HepG2 (cell line): ENCODE measurements around the gene DTWD2. TPM values are rescaled to one million over a fixed set of nuclear protein-coding genes. Genes with fewer than 3 reads are reported as not detected.

Source experiments
- ATAC-seq: fragments of 200-7000 bp; cut with Tn5 transposase; 3 replicates; pipeline ENCODE4 v1.9.1; 2020; ENCODE audit warnings: mild to moderate bottlenecking, moderate library complexity
- BruUV-seq: library from RNA; stranded (reverse); fragments of 400-500 nt; replicated peaks from 2 replicates; lab custom pipeline; 2021; lab: Mats Ljungman, UMichigan
- CTCF ChIA-PET: fragments of 300-600 bp; formaldehyde crosslinking; extraction: SDS; loops from one replicate; lab custom pipeline; 2021; ENCODE audit warnings: low total read pairs, inconsistent platforms, low intra/inter-chr PET ratio; lab: Yijun Ruan, JAX
- POLR2A ChIA-PET: fragments of 350-600 bp; sonication (Branson Sonifier 250); formaldehyde crosslinking; loops from one replicate; lab custom pipeline; 2020; ENCODE audit warnings: antibody characterized with exemption, inconsistent platforms; lab: Yijun Ruan, JAX
- DNase-seq: peaks from one replicate; pipeline ENCODE4 v3.0.0-alpha.2; 2015; ENCODE audit warnings: low spot score
- FAIRE-seq: peaks from 3 replicates; lab custom pipeline; 2011; peaks lifted over from hg19 to GRCh38; lab: Jason Lieb, UNC
- H2AFZ ChIP-seq: one replicate; pipeline ENCODE4 v1.6.1; 2011; ENCODE audit warnings: low read length, inconsistent platforms
- H3K27ac ChIP-seq: fragments of 300-600 bp; 3 replicates; pipeline ENCODE4 v1.8.0; 2011; ENCODE audit warnings: mixed run types, mild to moderate bottlenecking, mixed read lengths, low read length, inconsistent platforms; ENCODE audit not compliant: insufficient read depth; ENCODE audit errors: extremely low read length
- H3K27me3 ChIP-seq, 2 experiments: fragments of 200-600 bp in 1 of 2; 2 replicates in 1 of 2; 3 replicates in 1 of 2; pipeline versions ENCODE4 v1.6.0 to v1.8.0; 2011; ENCODE audit warnings: low read length in 2 of 2, mild to moderate bottlenecking in 2 of 2, moderate library complexity in 2 of 2, inconsistent platforms in 1 of 2; ENCODE audit not compliant: insufficient read depth in 2 of 2, control insufficient read depth in 1 of 2
- H3K36me3 ChIP-seq, 2 experiments: fragments of 200-600 bp in 1 of 2; replicated peaks in 1 of 2; 2 replicates in 1 of 2; 3 replicates in 1 of 2; pipeline versions ENCODE4 v1.5.1 to v1.8.0; 2011; ENCODE audit warnings: low read length in 2 of 2, inconsistent platforms in 1 of 2; ENCODE audit not compliant: insufficient read depth in 2 of 2, control insufficient read depth in 1 of 2
- H3K4me1 ChIP-seq: 2 replicates; pipeline ENCODE4 v1.5.1; 2012; ENCODE audit warnings: low read length, inconsistent platforms; ENCODE audit not compliant: insufficient read depth
- H3K4me2 ChIP-seq: 2 replicates; pipeline ENCODE4 v1.6.0; 2011; ENCODE audit warnings: low read depth, low read length, inconsistent platforms
- H3K4me3 ChIP-seq, 3 experiments: fragments of 200-600 bp in 1 of 3; sonication (generic), shearing (Covaris generic) in 1 of 3; replicated peaks in 1 of 3; 2 replicates each; pipeline ENCODE4 v1.5.1; 2011 to 2016; ENCODE audit warnings: low read length in 3 of 3, inconsistent platforms in 2 of 3, low read depth in 2 of 3, mild to moderate bottlenecking in 2 of 3, control low read depth in 1 of 3, mixed read lengths in 1 of 3; ENCODE audit not compliant: insufficient read depth in 1 of 3
- H3K79me2 ChIP-seq: one replicate; pipeline ENCODE4 v1.6.1; 2011; ENCODE audit warnings: low read length, inconsistent platforms; ENCODE audit not compliant: insufficient read depth
- H3K9ac ChIP-seq: 2 replicates; pipeline ENCODE4 v1.6.0; 2011; ENCODE audit warnings: mild to moderate bottlenecking, low read depth, low read length, inconsistent platforms; ENCODE audit not compliant: insufficient read depth
- H3K9me3 ChIP-seq: 2 replicates; pipeline ENCODE4 v1.5.1; 2012; ENCODE audit warnings: mild to moderate bottlenecking, low read length
- H4K20me1 ChIP-seq: 2 replicates; pipeline ENCODE4 v1.6.0; 2011; ENCODE audit warnings: inconsistent platforms, mild to moderate bottlenecking, low read length, moderate library complexity; ENCODE audit not compliant: insufficient read depth
- GLI4 ChIP-seq: sonication (generic); formaldehyde crosslinking; IDR thresholded peaks from 2 replicates; pipeline ENCODE4 v1.5.1; 2020; ENCODE audit warnings: missing genetic modification reagents, mild to moderate bottlenecking, moderate library complexity, borderline replicate concordance
- IKZF4 ChIP-seq: sonication (generic); formaldehyde crosslinking; IDR thresholded peaks from 2 replicates; pipeline ENCODE4 v1.5.1; 2020; ENCODE audit warnings: borderline replicate concordance, mild to moderate bottlenecking, low read depth, missing genetic modification reagents; ENCODE audit errors: not compliant biosample characterization
- PCBP2 ChIP-seq: fragments of 200-400 bp; formaldehyde crosslinking; optimal IDR thresholded peaks from 2 replicates; pipeline ENCODE3; 2018; ENCODE audit warnings: low read length, low read depth; ENCODE audit not compliant: poor library complexity, severe bottlenecking
- RBAK ChIP-seq: sonication (generic); formaldehyde crosslinking; IDR thresholded peaks from 2 replicates; pipeline ENCODE4 v1.5.1; 2020; ENCODE audit warnings: mild to moderate bottlenecking, missing genetic modification reagents
- RBFOX2 ChIP-seq: fragments of 200-400 bp; formaldehyde crosslinking; IDR thresholded peaks from 2 replicates; pipeline ENCODE4 v1.6.1; 2017; ENCODE audit warnings: low read depth, mild to moderate bottlenecking, low read length
- RELA ChIP-seq: sonication (generic); formaldehyde crosslinking; IDR thresholded peaks from 2 replicates; pipeline ENCODE4 v1.4.0; 2020; ENCODE audit warnings: missing genetic modification reagents
- ZNF552 ChIP-seq: sonication (generic); formaldehyde crosslinking; IDR thresholded peaks from 2 replicates; pipeline ENCODE4 v1.9.0; 2022; ENCODE audit warnings: missing genetic modification reagents, mild to moderate bottlenecking, borderline replicate concordance
- ZNF614 ChIP-seq: IDR thresholded peaks from 2 replicates; pipeline ENCODE4 v1.6.1; 2018; ENCODE audit warnings: missing biosample characterization, missing genetic modification reagents, inconsistent platforms, borderline replicate concordance
- WGBS: methylation state at CpG from one replicate; pipeline ENCODE4 v1.1.6; 2017; ENCODE audit warnings: low lambda C conversion rate; 5-methylcytosine and 5-hydroxymethylcytosine counted together
- in situ Hi-C: cut with HindIII; loops from 2 replicates; pipeline ENCODE4 v1.10.0; 2017; ENCODE audit warnings: low pct_unique_long_range_greater_than_20kb; ENCODE audit not compliant: extremely low pct_ligation_motif_present
- intact Hi-C: fragments of 100-400 bp; cut with micrococcal nuclease; formaldehyde crosslinking; loops from one replicate; pipeline ENCODE4 v1.10.0; 2022; ENCODE audit not compliant: unreplicated experiment
- polyA plus RNA-seq, 8 experiments: library from polyadenylated mRNA; depleted of rRNA in 3 of 8; stranded (reverse) in 7 of 8; unstranded in 1 of 8; fragments of >200 nt; fragmentation: Illumina TruSeq in 4 of 8; extraction: Trizol in 4 of 8; gene quantifications; 2 replicates each; pipeline versions ENCODE4 v1.2.1 to v1.2.3, GENCODE V29; 2011 to 2016; ENCODE audit warnings: low read depth in 4 of 8, missing spikeins in 1 of 8, mixed read lengths in 1 of 8; ENCODE audit not compliant: insufficient read depth in 1 of 8
- total RNA-seq, 5 experiments: library from RNA; depleted of rRNA; stranded (reverse); fragments of >200 nt; fragmentation: Illumina TruSeq; extraction: Trizol; gene quantifications; 2 replicates each; pipeline ENCODE4 v1.2.3, GENCODE V29; 2016; ENCODE audit warnings: low read depth in 1 of 5
- TF ChIP-seq, protein P1 (sequence below): sonication (generic); formaldehyde crosslinking; IDR thresholded peaks from 2 replicates; pipeline ENCODE4 v1.4.0; 2020; ENCODE audit warnings: mild to moderate bottlenecking, missing genetic modification reagents

DTWD2 gene
- total and polyA plus RNA-seq, 2 of the 13 experiments (the other 11 are each of a cell fraction or from before 2014, with no cell fraction given): 1.6 to 6.0 TPM

- no peak for TF ChIP-seq RBFOX2
- TF ChIP-seq RBAK (CRISPR knock-in tag): no peak
- TF ChIP-seq, protein P1, sequence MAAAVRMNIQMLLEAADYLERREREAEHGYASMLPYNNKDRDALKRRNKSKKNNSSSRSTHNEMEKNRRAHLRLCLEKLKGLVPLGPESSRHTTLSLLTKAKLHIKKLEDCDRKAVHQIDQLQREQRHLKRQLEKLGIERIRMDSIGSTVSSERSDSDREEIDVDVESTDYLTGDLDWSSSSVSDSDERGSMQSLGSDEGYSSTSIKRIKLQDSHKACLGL (CRISPR knock-in tag): no peak
- TF ChIP-seq IKZF4 (CRISPR knock-in tag): no peak
- TF ChIP-seq ZNF552 (CRISPR knock-in tag): no peak
These were observed 54.6 kb downstream of the DTWD2 start (continued) for GRCh38 chr5:118933703-118934102.

DNA sequence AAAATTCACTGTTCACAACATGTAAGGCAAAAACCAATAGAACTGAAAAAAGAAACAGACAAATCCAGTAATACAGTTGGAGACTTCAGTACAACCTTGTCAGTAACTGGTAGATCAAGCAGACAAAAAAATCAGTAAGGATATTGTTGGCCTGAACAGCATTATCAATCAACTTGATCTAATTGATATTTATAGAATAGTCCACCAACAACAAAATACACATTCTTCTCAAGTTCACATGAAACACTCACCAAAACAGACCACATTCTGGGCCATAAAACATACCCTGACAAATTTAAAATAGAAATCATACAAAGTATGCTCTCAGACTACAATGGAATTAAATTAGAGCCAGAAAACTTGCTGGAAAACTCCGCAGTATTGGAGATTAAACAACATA, 56.8 kb downstream of the DTWD2 start:
- H3K27ac ChIP-seq: no peak overlapping the region
- ChIA-PET CTCF (no interaction called here), POLR2A (no interaction called here)
- no peaks in the 10 kb centered on the region for H3K79me2 ChIP-seq
- BruUV-seq: no TSS peak
- no peaks in the 10 kb centered on the region; the same call in 1 of the 2 replicates for H3K4me1 ChIP-seq
- TF ChIP-seq GLI4 (no peak), ZNF614 (CRISPR knock-in tag) (peak; percentile 96), PCBP2 (no peak), RELA (no peak)
- intact Hi-C loops: no loop called here
- DNase-seq (no peak), FAIRE-seq (no peak), ATAC-seq (no peak)
- in situ Hi-C loops: no loop called here
- WGBS: 100% methylated on average over 1 of the region's 1 CpG
- H3K27me3 ChIP-seq: no peaks in the 10 kb centered on the region
- no peak overlapping the region for H3K4me3 ChIP-seq
- H3K36me3 ChIP-seq: no peaks in the 10 kb centered on the region
- H2AFZ ChIP-seq: no peak overlapping the region
- no peak overlapping the region for H3K9ac ChIP-seq
- no peaks in the 10 kb centered on the region for H4K20me1 ChIP-seq
- H3K4me2 ChIP-seq: no peak overlapping the region
- 0 out of 2 replicates have a peak, but pooled peaks cover 5% of the 10 kb centered on the region for H3K9me3 ChIP-seq
